ENCODE data around the gene BTBD16.

BTBD16 gene

DNA sequence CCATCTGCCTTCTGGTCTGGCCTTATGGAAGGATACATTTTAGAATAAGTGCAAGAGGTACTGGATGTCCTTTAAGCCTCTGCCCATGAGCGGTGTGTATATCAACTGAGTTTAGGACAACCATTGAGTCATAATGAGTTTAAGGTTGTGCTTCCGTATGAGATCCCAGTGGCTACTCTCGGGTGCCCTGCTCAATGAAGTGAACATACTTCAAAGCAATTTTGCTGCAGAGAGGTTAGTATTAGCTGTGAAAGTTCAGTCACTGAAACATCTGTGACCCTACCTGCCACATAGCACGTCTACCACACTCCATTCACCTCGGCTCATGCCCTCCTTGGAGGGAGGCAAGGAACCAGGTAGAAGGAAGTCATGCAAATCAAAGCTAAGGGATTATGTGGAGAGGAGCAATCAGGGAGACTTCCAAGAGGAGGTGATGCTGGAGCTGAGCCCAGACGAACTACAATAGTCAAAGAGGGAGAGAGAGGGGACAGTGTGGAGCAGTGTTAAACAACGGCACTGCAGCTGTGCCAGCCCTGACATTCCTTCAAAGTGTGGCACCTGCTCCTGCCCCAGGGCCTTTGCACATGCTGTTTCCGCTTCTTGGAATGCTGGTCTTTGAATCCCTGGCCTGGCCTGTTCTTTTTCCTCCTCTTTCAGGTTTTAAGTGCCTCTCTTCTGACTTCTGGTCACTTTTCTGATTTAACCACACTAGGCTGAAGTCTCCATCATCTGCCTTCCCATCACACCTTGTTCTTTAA lies 25.4 kb downstream of the BTBD16 start:
- no peak for DNase-seq

DNA sequence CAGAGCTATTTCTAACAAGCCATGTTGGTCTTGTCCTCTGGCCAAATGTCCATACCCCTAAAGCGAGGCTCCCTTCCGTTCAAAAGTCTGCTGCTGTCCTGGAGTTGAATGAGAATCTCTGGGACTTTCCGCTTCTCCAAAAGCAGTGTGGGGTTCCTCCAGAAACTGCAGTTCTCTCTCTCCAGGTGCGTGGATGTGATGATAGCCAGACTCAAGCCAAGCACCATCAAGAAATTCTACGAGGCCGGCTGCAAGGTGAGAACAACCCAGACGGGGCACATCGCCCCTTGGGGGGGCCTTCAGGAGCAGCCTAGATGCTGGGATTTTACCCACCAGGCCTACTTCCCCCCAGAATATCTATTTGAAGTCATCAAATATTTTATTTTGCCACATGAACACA lies 26.5 kb downstream of the BTBD16 start:
- DNase-seq = no peak

- no peak for DNase-seq
These were observed 27.1 kb downstream of the BTBD16 start for GRCh38 chr10:122298206-122298597.

GRCh38 chr10:122298598-122299301 lies 27.7 kb downstream of the BTBD16 start:
- peak; percentile 88 for DNase-seq

GRCh38 chr10:122299423-122300075 lies 28.5 kb downstream of the BTBD16 start:
- DNase-seq = no peak

- DNase-seq = no peak
These were observed 30.1 kb downstream of the BTBD16 start for GRCh38 chr10:122301055-122301810.

- no peak for DNase-seq
These were observed 30.7 kb downstream of the BTBD16 start for GRCh38 chr10:122301811-122302115.

DNA sequence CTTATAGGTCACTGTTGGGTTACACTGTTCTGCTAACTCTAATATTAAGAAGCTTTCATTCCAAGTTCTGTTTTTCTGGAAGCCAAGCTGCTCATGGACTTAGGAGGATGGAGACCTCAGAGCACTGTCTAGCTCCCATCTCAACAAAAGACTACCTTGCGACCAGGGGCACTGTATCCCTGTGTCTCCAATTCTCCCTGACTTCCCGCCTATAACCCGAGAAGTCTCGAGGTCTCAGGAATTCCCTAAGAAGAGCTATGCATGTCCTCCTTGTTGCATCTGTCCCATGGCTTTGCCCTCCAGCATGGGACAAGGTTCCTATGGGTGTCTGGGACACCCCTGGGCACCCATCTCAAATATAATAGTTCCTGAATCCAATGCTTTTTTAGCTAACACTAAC lies 31.2 kb downstream of the BTBD16 start:
- DNase-seq = no peak

DNA sequence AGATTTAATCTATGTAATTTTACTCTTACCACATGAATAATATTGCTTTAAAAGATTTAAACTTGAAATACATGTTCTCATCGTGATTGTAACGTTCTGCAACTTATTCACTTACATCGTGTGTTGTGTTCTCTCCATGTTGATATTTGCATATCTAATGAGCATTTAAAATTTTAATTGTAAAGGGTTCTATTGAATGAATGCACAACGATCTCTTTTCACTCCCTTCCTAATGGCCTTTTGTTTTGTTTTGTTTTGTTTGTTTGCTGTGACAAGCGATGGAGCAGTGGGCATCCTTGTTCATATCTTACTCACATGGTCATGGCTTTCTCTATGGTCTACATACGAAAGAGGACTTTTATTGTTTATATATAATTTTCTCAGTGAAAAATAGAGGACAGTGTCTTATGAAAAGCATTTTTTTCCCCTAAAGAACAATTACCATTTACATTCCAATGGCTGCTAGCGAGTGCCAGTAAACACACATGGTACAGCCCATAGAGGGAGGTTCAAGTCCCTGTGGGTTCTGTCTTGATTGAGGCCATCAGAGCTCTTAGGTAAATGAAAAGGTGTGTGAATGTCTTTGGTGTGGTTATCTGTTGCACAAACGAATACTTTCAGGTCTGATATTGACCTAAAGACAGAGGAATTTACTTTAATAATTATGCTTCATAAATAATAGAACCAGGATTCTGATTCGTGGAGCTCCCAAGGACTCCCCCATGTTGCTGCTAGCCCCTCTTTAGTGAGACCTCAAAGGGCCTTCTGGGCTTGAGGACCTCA lies 32.4 kb downstream of the BTBD16 start:
- DNase-seq = peak; percentile 77

DNA sequence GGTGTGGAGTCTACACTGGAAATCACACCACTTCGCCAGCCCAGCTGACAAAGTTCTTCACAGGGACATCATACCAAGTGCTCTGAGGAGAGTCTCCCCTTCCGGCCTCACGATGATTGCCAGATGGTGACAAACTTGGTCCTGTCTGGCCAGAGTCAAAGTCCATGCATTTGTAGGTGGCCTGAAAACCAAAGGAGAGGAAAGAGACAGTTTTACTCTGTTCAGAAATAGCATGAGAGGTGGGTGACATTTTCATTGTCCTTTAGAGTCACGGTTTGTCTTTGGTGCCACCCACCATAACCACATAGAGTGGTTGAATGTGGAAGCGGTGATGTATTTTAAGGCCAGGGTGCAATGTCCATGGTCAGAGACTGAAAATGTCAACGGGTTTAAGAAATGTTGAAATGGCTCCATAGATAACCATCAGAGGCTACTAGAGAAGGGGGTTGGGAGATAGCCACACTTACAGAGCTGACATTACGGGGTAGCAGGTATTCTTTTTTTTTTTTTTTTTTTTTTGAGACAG lies 33.0 kb downstream of the BTBD16 start:
- DNase-seq = no peak

DNA sequence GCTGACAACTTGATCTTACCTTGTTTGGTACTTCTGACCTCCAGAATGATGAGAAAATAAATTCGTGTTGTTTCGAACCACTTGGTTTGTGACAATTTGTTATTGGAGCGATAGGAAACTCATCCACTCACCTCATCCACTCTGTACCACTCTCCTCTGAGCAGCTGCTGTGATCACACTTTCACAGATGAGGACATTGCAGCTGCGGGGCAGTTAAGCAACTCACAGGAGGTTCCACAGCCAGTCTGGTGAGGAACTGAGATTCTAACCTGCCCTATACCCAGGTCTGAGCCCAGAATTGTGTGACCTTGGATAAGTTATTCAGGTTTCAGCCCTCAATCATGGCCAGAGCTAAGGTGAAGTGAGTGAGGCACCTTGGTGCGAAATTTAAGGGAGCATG lies 35.2 kb downstream of the BTBD16 start:
- DNase-seq = no peak

GRCh38 chr10:122306744-122307143 lies 35.6 kb downstream of the BTBD16 start:
- no peak for DNase-seq

- DNase-seq = no peak
These were observed 36.7 kb downstream of the BTBD16 start for GRCh38 chr10:122307669-122308416.

GRCh38 chr10:122308417-122309141 lies 37.5 kb downstream of the BTBD16 start:
- DNase-seq = no peak

GRCh38 chr10:122310311-122311050 lies 39.4 kb downstream of the BTBD16 start:
- no peak for DNase-seq

DNA sequence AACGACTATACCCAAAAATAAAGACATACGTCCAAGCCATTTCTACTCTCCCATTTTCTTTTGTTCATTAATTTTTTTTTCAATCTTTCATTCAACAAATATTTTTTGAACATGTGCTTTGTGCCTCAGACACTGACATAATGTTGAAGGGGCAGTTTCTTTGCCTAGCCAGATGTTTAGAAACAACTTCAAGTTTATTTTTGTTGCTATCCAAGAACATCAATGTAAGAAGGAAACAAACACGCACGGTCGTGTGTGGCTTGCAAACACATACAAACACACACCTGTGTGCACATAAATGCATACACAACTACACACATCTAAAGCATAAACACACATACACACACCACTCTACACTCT lies 39.9 kb downstream of the BTBD16 start:
- DNase-seq = no peak

DNA sequence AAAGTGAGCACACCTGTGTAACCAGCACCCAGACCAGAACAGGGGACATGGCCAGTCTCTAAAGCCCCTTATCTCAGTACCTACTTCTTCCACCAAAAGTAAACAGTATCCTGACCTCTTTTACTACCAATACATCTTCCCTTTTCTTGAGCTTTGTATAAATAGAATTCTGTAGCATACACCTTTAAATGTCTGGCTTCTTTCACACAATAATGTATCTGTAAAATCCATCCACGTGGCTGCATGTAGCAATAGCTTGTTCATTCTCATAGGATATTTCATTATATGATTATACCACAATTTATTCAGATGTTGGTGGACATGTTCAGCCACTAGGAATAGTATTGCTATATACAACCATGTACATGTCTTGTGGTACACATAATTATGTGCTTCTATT lies 40.6 kb downstream of the BTBD16 start:
- DNase-seq = no peak

GRCh38 chr10:122316224-122316884 lies 45.3 kb downstream of the BTBD16 start:
- no peak for DNase-seq

GRCh38 chr10:122321960-122322359 lies 50.9 kb downstream of the BTBD16 start:
- DNase-seq = no peak

GRCh38 chr10:122323189-122323588 lies 52.1 kb downstream of the BTBD16 start:
- DNase-seq = no peak
